Endothelial cell of umbilical vein (primary cell): ENCODE data around the gene PLEKHH1. TPM values are rescaled to one million over a fixed set of nuclear protein-coding genes. Genes with fewer than 3 reads are reported as not detected.

ENCODE experiments used
- BruUV-seq: library from RNA; stranded (reverse); fragments of 400-500 nt; replicated peaks from 2 replicates; lab custom pipeline; 2021; lab: Mats Ljungman, UMichigan
- CTCF ChIA-PET: fragments of 300-600, 350-600 bp; sonication (Branson Sonifier 250); formaldehyde crosslinking; loops from one replicate; lab custom pipeline; 2021; ENCODE audit warnings: antibody characterized with exemption, inconsistent platforms; lab: Charles Lee
- POLR2A ChIA-PET: fragments of 300-600, 350-600 bp; sonication (Branson Sonifier 250); formaldehyde crosslinking; loops from one replicate; lab custom pipeline; 2021; ENCODE audit warnings: antibody characterized with exemption, inconsistent platforms; lab: Charles Lee
- DNase-seq: peaks from one replicate; pipeline ENCODE4 v3.0.0-alpha.2; 2011; ENCODE audit warnings: low read depth, low spot score
- FAIRE-seq: peaks from 2 replicates; lab custom pipeline; 2011; peaks lifted over from hg19 to GRCh38; lab: Jason Lieb, UNC
- H2AFZ ChIP-seq: 2 replicates; pipeline ENCODE4 v1.6.0; 2012; ENCODE audit warnings: low read depth, low read length, control low read depth, inconsistent platforms
- H3K27ac ChIP-seq: 2 replicates; pipeline ENCODE4 v1.5.1; 2011; ENCODE audit warnings: low read depth, mild to moderate bottlenecking, control low read depth, low read length, moderate library complexity; ENCODE audit not compliant: insufficient read depth
- H3K27me3 ChIP-seq, 2 experiments: 2 replicates each; pipeline versions ENCODE4 v1.6.0 to v1.6.1; 2011; ENCODE audit warnings: low read length in 2 of 2, mixed read lengths in 1 of 2; ENCODE audit not compliant: control insufficient read depth in 2 of 2, insufficient read depth in 2 of 2
- H3K36me3 ChIP-seq, 2 experiments: 2 replicates in 1 of 2; 3 replicates in 1 of 2; pipeline ENCODE4 v1.5.1; 2011; ENCODE audit warnings: low read length in 2 of 2, mild to moderate bottlenecking in 1 of 2, moderate library complexity in 1 of 2; ENCODE audit not compliant: control insufficient read depth in 2 of 2, insufficient read depth in 2 of 2; ENCODE audit errors: extremely low read depth in 1 of 2
- H3K4me1 ChIP-seq: 3 replicates; pipeline ENCODE4 v1.5.1; 2011; ENCODE audit warnings: mild to moderate bottlenecking, low read length; ENCODE audit not compliant: control insufficient read depth, insufficient read depth; ENCODE audit errors: extremely low read depth
- H3K4me2 ChIP-seq: 2 replicates; pipeline ENCODE4 v1.6.1; 2011; ENCODE audit warnings: low read length, control low read depth, mixed read lengths; ENCODE audit not compliant: insufficient read depth
- H3K4me3 ChIP-seq, 3 experiments: fragments of 200-600 bp in 1 of 3; sonication (generic), shearing (Covaris generic) in 1 of 3; replicated peaks in 1 of 3; 2 replicates each; pipeline ENCODE4 v1.5.1; 2011 to 2016; ENCODE audit warnings: control low read depth in 3 of 3, low read length in 3 of 3, mild to moderate bottlenecking in 2 of 3, inconsistent platforms in 1 of 3, low read depth in 1 of 3, moderate library complexity in 1 of 3; ENCODE audit not compliant: insufficient read depth in 1 of 3
- H3K79me2 ChIP-seq: 2 replicates; pipeline ENCODE4 v1.6.0; 2012; ENCODE audit warnings: low read length, inconsistent platforms; ENCODE audit not compliant: control insufficient read depth, insufficient read depth
- H3K9ac ChIP-seq: replicated peaks from 2 replicates; pipeline ENCODE3; 2011; ENCODE audit warnings: low read length, control low read depth; ENCODE audit not compliant: insufficient read depth; ENCODE audit errors: extremely low read depth
- H3K9me1 ChIP-seq: replicated peaks from 3 replicates; pipeline ENCODE4 v1.6.0; 2011; ENCODE audit warnings: mild to moderate bottlenecking, low read length; ENCODE audit not compliant: control insufficient read depth, insufficient read depth; ENCODE audit errors: extremely low read depth
- H3K9me3 ChIP-seq: replicated peaks from 2 replicates; pipeline ENCODE4 v1.5.1; 2012; ENCODE audit warnings: low read length, inconsistent platforms; ENCODE audit not compliant: control insufficient read depth, insufficient read depth
- H4K20me1 ChIP-seq: replicated peaks from 2 replicates; pipeline ENCODE3; 2011; ENCODE audit warnings: mild to moderate bottlenecking, low read length; ENCODE audit not compliant: control insufficient read depth, insufficient read depth; ENCODE audit errors: extremely low read depth
- EZH2 ChIP-seq: IDR thresholded peaks from 2 replicates; pipeline ENCODE4 v1.6.1; 2012; ENCODE audit warnings: borderline replicate concordance, low read depth, mild to moderate bottlenecking, moderate library complexity, low read length, inconsistent platforms; ENCODE audit not compliant: severe bottlenecking
- FOS ChIP-seq: IDR thresholded peaks from 2 replicates; pipeline ENCODE4 v1.6.1; 2011; ENCODE audit warnings: mild to moderate bottlenecking, low read length, moderate library complexity, borderline replicate concordance; ENCODE audit not compliant: insufficient read depth
- GATA2 ChIP-seq: IDR thresholded peaks from 2 replicates; pipeline ENCODE4 v1.7.0; 2011; ENCODE audit warnings: low read depth, mild to moderate bottlenecking, moderate library complexity, mixed read lengths, low read length; ENCODE audit not compliant: insufficient read length, insufficient read depth
- JUN ChIP-seq: IDR thresholded peaks from 2 replicates; pipeline ENCODE4 v1.6.1; 2011; ENCODE audit warnings: borderline replicate concordance, low read depth; ENCODE audit not compliant: insufficient read length, insufficient read depth
- MYC ChIP-seq: IDR thresholded peaks from one replicate; pipeline ENCODE4 v1.6.1; 2011; ENCODE audit warnings: mild to moderate bottlenecking, low read depth, low read length
- POLR2A ChIP-seq: IDR thresholded peaks from 2 replicates; pipeline ENCODE4 v1.6.1; 2012; ENCODE audit warnings: low read depth, mild to moderate bottlenecking, control low read depth, low read length
- POLR2AphosphoS5 ChIP-seq: IDR thresholded peaks from 2 replicates; pipeline ENCODE4 v1.6.1; 2012; ENCODE audit warnings: low read depth, mild to moderate bottlenecking, control low read depth, low read length, moderate library complexity; ENCODE audit not compliant: insufficient read depth
- dilution Hi-C: fragments of 300-500 bp; cut with MboI; formaldehyde crosslinking; loops from one replicate; pipeline ENCODE4 v1.15.0; 2019; ENCODE audit warnings: low sequenced_read_pairs; ENCODE audit not compliant: extremely low pct_ligation_motif_present
- intact Hi-C: fragments of 100-400 bp; cut with micrococcal nuclease; formaldehyde crosslinking; loops from one replicate; pipeline ENCODE4 v1.10.0; 2022
- polyA plus RNA-seq, 4 experiments: library from polyadenylated mRNA; depleted of rRNA in 3 of 4; stranded (reverse) in 3 of 4; unstranded in 1 of 4; fragments of >200 nt; gene quantifications; 2 replicates each; pipeline versions ENCODE4 v1.2.1 to v1.2.3, GENCODE V29; 2011 to 2012; ENCODE audit warnings: missing spikeins in 1 of 4
- total RNA-seq: library from RNA; stranded (reverse); gene quantifications from 2 replicates; pipeline ENCODE4 v1.2.3, GENCODE V29; 2021
- TF ChIP-seq, protein P1 (sequence below), 2 donors: IDR thresholded peaks; 1 replicate in 1 of 2; 2 replicates in 1 of 2; pipeline ENCODE4 v1.5.1; 2011; ENCODE audit warnings: low read length in 2 of 2, mild to moderate bottlenecking in 2 of 2, moderate library complexity in 2 of 2, control low read depth in 1 of 2, inconsistent platforms in 1 of 2, low read depth in 1 of 2; ENCODE audit not compliant: insufficient read depth in 1 of 2; ENCODE audit errors: extremely low read depth in 1 of 2
- TF ChIP-seq, protein P2 (sequence below): IDR thresholded peaks from 2 replicates; pipeline ENCODE4 v1.6.1; 2011; ENCODE audit not compliant: insufficient read depth, insufficient read length

Gene PLEKHH1
- total and polyA plus RNA-seq, 2 donors (not counting 3 experiments of a cell fraction or from before 2014, with no cell fraction given): 0.17 to 0.71 TPM

GRCh38 chr14:67501670-67502069 is 31.4 kb upstream of the PLEKHH1 start:
- BruUV-seq: no TSS peak
- CTCF ChIA-PET: interaction anchor here (1.0 kb wide), 1 partner anchor 74 kb away, joined by 3 read pairs; no protein-coding TSS in a partner anchor
- no peaks in the 10 kb centered on the region for H4K20me1 ChIP-seq

More at GRCh38 chr14:67501670-67502069, 31.4 kb upstream of the PLEKHH1 start:
- Histone ChIP-seq H3K4me1 (no peaks in the 10 kb centered on the region), H3K9ac (no peak overlapping the region), H3K4me3 (no peak overlapping the region), H3K79me2 (no peaks in the 10 kb centered on the region), H3K9me1 (no peaks in the 10 kb centered on the region), H3K27ac (no peak overlapping the region), H3K4me2 (no peak overlapping the region), H2AFZ (no peak overlapping the region), H3K27me3 (no peaks in the 10 kb centered on the region), H3K36me3 (no peaks in the 10 kb centered on the region), H3K9me3 (no peaks in the 10 kb centered on the region)
- dilution Hi-C loops (no loop called here), intact Hi-C loops (no loop called here)
- TF ChIP-seq, protein P1, sequence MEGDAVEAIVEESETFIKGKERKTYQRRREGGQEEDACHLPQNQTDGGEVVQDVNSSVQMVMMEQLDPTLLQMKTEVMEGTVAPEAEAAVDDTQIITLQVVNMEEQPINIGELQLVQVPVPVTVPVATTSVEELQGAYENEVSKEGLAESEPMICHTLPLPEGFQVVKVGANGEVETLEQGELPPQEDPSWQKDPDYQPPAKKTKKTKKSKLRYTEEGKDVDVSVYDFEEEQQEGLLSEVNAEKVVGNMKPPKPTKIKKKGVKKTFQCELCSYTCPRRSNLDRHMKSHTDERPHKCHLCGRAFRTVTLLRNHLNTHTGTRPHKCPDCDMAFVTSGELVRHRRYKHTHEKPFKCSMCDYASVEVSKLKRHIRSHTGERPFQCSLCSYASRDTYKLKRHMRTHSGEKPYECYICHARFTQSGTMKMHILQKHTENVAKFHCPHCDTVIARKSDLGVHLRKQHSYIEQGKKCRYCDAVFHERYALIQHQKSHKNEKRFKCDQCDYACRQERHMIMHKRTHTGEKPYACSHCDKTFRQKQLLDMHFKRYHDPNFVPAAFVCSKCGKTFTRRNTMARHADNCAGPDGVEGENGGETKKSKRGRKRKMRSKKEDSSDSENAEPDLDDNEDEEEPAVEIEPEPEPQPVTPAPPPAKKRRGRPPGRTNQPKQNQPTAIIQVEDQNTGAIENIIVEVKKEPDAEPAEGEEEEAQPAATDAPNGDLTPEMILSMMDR (IDR thresholded peaks at IDR 0.05; ENCODE audit: extremely low read depth in 1 of 2, insufficient read depth in 1 of 2, low read depth in 1 of 2, low read length in 2 of 2): no peak
- TF ChIP-seq FOS: no peak
- no peak for TF ChIP-seq POLR2A
- TF ChIP-seq EZH2: no peak
- TF ChIP-seq MYC: no peak
- no peak for TF ChIP-seq POLR2AphosphoS5
- TF ChIP-seq JUN: no peak
- TF ChIP-seq, protein P2, sequence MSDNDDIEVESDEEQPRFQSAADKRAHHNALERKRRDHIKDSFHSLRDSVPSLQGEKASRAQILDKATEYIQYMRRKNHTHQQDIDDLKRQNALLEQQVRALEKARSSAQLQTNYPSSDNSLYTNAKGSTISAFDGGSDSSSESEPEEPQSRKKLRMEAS: no peak
- no peak for TF ChIP-seq GATA2
- POLR2A ChIA-PET: no interaction called here
- FAIRE-seq (no peak), DNase-seq (no peak)
